IMR-90 (cell line): ENCODE measurements around the gene NFKB1. TPM values are rescaled to one million over a fixed set of nuclear protein-coding genes. Genes with fewer than 3 reads are reported as not detected.

Source experiments
- ATAC-seq: fragments of 200-7000 bp; cut with Tn5 transposase; 2 replicates; pipeline ENCODE4 v1.9.1; 2020; ENCODE audit warnings: low read depth, mild to moderate bottlenecking, moderate library complexity
- BruUV-seq: library from RNA; stranded (reverse); fragments of 400-500 nt; replicated peaks from 2 replicates; lab custom pipeline; 2021; lab: Mats Ljungman, UMichigan
- CTCF ChIA-PET: fragments of 300-600 bp; formaldehyde crosslinking; extraction: SDS; loops from one replicate; lab custom pipeline; 2021; ENCODE audit warnings: antibody characterized with exemption; lab: Yijun Ruan, JAX
- POLR2A ChIA-PET: fragments of 300-600 bp; sonication (Branson Sonifier 250); formaldehyde crosslinking; loops from one replicate; lab custom pipeline; 2022; ENCODE audit warnings: antibody characterized with exemption; ENCODE audit not compliant: unreplicated experiment; lab: Charles Lee
- DNase-seq: peaks from one replicate; pipeline ENCODE4 v3.0.0; 2013
- H2AFZ ChIP-seq: replicated peaks from 2 replicates; pipeline ENCODE3; 2013; ENCODE audit warnings: low read length, mild to moderate bottlenecking; ENCODE audit not compliant: poor library complexity
- H2AK5ac ChIP-seq: 2 replicates; pipeline ENCODE4 v1.6.1; 2013; ENCODE audit warnings: low read depth, low read length, inconsistent platforms
- H2AK9ac ChIP-seq: replicated peaks from 2 replicates; pipeline ENCODE3; 2013; ENCODE audit warnings: mild to moderate bottlenecking, low read depth, low read length, moderate library complexity; ENCODE audit not compliant: poor library complexity
- H2BK120ac ChIP-seq: 2 replicates; pipeline ENCODE4 v1.6.1; 2013; ENCODE audit warnings: low read depth, low read length, inconsistent platforms
- H2BK15ac ChIP-seq: 3 replicates; pipeline ENCODE4 v1.6.1; 2013; ENCODE audit warnings: low read depth, low read length, inconsistent platforms
- H2BK20ac ChIP-seq: 2 replicates; pipeline ENCODE4 v1.6.1; 2013; ENCODE audit warnings: low read depth, mild to moderate bottlenecking, inconsistent platforms, low read length, moderate library complexity
- H2BK5ac ChIP-seq: 2 replicates; pipeline ENCODE4 v1.6.1; 2013; ENCODE audit warnings: mild to moderate bottlenecking, low read depth, low read length, inconsistent platforms; ENCODE audit not compliant: poor library complexity, severe bottlenecking
- H3K14ac ChIP-seq: replicated peaks from 2 replicates; pipeline ENCODE4 v1.6.1; 2013; ENCODE audit warnings: low read depth, low read length, inconsistent platforms
- H3K18ac ChIP-seq: 2 replicates; pipeline ENCODE4 v1.6.1; 2013; ENCODE audit warnings: low read depth, low read length, control low read depth
- H3K23ac ChIP-seq: 2 replicates; pipeline ENCODE4 v1.6.1; 2013; ENCODE audit warnings: low read depth, low read length, inconsistent platforms
- H3K27ac ChIP-seq: 2 replicates; pipeline ENCODE4 v1.5.1; 2013; ENCODE audit warnings: mild to moderate bottlenecking, control low read depth, low read length; ENCODE audit not compliant: insufficient read depth
- H3K27me3 ChIP-seq: 2 replicates; pipeline ENCODE4 v1.6.1; 2013; ENCODE audit warnings: low read length; ENCODE audit not compliant: control insufficient read depth, insufficient read depth
- H3K36me3 ChIP-seq: 2 replicates; pipeline ENCODE4 v1.6.1; 2013; ENCODE audit warnings: low read length, mixed read lengths; ENCODE audit not compliant: control insufficient read depth, insufficient read depth
- H3K4ac ChIP-seq: 2 replicates; pipeline ENCODE4 v1.6.1; 2013; ENCODE audit warnings: low read depth, low read length, inconsistent platforms
- H3K4me1 ChIP-seq: 2 replicates; pipeline ENCODE4 v1.6.1; 2013; ENCODE audit warnings: low read length, mixed read lengths; ENCODE audit not compliant: control insufficient read depth, insufficient read depth
- H3K4me2 ChIP-seq: 2 replicates; pipeline ENCODE4 v1.6.1; 2013; ENCODE audit warnings: low read depth, mild to moderate bottlenecking, control low read depth, low read length, moderate library complexity
- H3K4me3 ChIP-seq: 2 replicates; pipeline ENCODE4 v1.5.1; 2013; ENCODE audit warnings: low read depth, mild to moderate bottlenecking, control low read depth, low read length, moderate library complexity; ENCODE audit not compliant: insufficient read depth
- H3K56ac ChIP-seq: 2 replicates; pipeline ENCODE4 v1.6.1; 2013; ENCODE audit warnings: low read length, inconsistent platforms; ENCODE audit not compliant: insufficient read depth; ENCODE audit errors: extremely low read depth
- H3K79me1 ChIP-seq, 2 experiments: 2 replicates each; pipeline ENCODE4 v1.6.1; 2013; ENCODE audit warnings: low read length in 2 of 2, inconsistent platforms in 1 of 2, low read depth in 1 of 2
- H3K9ac ChIP-seq: 2 replicates; pipeline ENCODE4 v1.6.1; 2013; ENCODE audit warnings: low read depth, low read length, control low read depth
- H3K9me1 ChIP-seq: 2 replicates; pipeline ENCODE4 v1.6.1; 2013; ENCODE audit warnings: low read length, inconsistent platforms; ENCODE audit not compliant: insufficient read depth
- H3K9me3 ChIP-seq: 2 replicates; pipeline ENCODE4 v1.6.1; 2013; ENCODE audit warnings: low read length; ENCODE audit not compliant: control insufficient read depth, insufficient read depth
- H4K20me1 ChIP-seq: 2 replicates; pipeline ENCODE4 v1.6.1; 2013; ENCODE audit warnings: low read length, inconsistent platforms; ENCODE audit not compliant: insufficient read depth
- H4K5ac ChIP-seq: 2 replicates; pipeline ENCODE4 v1.6.1; 2013; ENCODE audit warnings: mild to moderate bottlenecking, low read depth, low read length, control low read depth
- H4K8ac ChIP-seq, 2 experiments: 2 replicates each; pipeline ENCODE4 v1.6.1; 2013; ENCODE audit warnings: low read depth in 2 of 2, low read length in 2 of 2, control low read depth in 1 of 2, inconsistent platforms in 1 of 2
- H4K91ac ChIP-seq: 2 replicates; pipeline ENCODE4 v1.6.1; 2013; ENCODE audit warnings: low read depth, low read length, inconsistent platforms; ENCODE audit not compliant: insufficient read depth
- BHLHE40 ChIP-seq: fragments of 150-350 bp; IDR thresholded peaks from 2 replicates; pipeline ENCODE4 v1.6.1; 2016; ENCODE audit warnings: mild to moderate bottlenecking, low read depth, low read length
- ELK1 ChIP-seq: fragments of 150-350 bp; IDR thresholded peaks from 2 replicates; pipeline ENCODE4 v1.6.1; 2016; ENCODE audit warnings: low read depth, mild to moderate bottlenecking, low read length, moderate library complexity, borderline replicate concordance
- NFE2L2 ChIP-seq: fragments of 150-350 bp; IDR thresholded peaks from 2 replicates; pipeline ENCODE4 v1.6.1; 2016; ENCODE audit warnings: low read depth, mild to moderate bottlenecking, low read length
- RAD21 ChIP-seq: IDR thresholded peaks from 2 replicates; pipeline ENCODE4 v1.6.1; 2012; ENCODE audit warnings: low read length, improper control_type of control experiment
- RFX5 ChIP-seq: IDR thresholded peaks from 2 replicates; pipeline ENCODE4 v1.8.0; 2012; ENCODE audit warnings: low read depth, mild to moderate bottlenecking, low read length, moderate library complexity
- WGBS, 2 experiments: methylation state at CpG; one replicate each; pipeline versions ENCODE4 v1.1.5 to v1.1.7; 2013; ENCODE audit warnings: missing lambda C conversion rate in 2 of 2; ENCODE audit not compliant: insufficient read length in 1 of 2; ENCODE audit errors: extremely low coverage in 2 of 2; 5-methylcytosine and 5-hydroxymethylcytosine counted together
- dilution Hi-C: fragments of 300-500 bp; cut with HindIII; formaldehyde crosslinking; loops from one replicate; pipeline ENCODE4 v1.14.3; 2018; ENCODE audit warnings: low sequenced_read_pairs; ENCODE audit not compliant: unreplicated experiment
- in situ Hi-C: fragments of 300-500 bp; cut with MboI; formaldehyde crosslinking; loops from 3 replicates; pipeline ENCODE4 v1.14.3; 2019; ENCODE audit warnings: low sequenced_read_pairs, inconsistent platforms, mixed read lengths
- intact Hi-C: fragments of 100-400 bp; cut with micrococcal nuclease; formaldehyde crosslinking; loops from 2 replicates; pipeline ENCODE4 v1.10.0; 2022
- polyA plus RNA-seq, 3 experiments: library from polyadenylated mRNA; depleted of rRNA; stranded (reverse); fragments of >200 nt; gene quantifications; 2 replicates each; pipeline ENCODE4 v1.2.3, GENCODE V29; 2012; ENCODE audit warnings: low replicate concordance in 1 of 3
- total RNA-seq: library from RNA; depleted of rRNA; stranded (reverse); fragments of >200 nt; gene quantifications from 2 replicates; pipeline ENCODE4 v1.2.3, GENCODE V29; 2012
- TF ChIP-seq, protein P1 (sequence below): fragments of 150-350 bp; IDR thresholded peaks from 2 replicates; pipeline ENCODE4 v1.6.1; 2017; ENCODE audit warnings: mild to moderate bottlenecking, antibody characterized with exemption, low read length, low read depth

The NFKB1 gene
- total and polyA plus RNA-seq, 2 of the 4 experiments (the other 2 are of a cell fraction), result 19.8 to 24.6 TPM

GRCh38 chr4:102608190-102608589, 107.0 kb downstream of the NFKB1 start:
- Histone ChIP-seq H3K56ac (no peak overlapping the region), H4K5ac (no peak overlapping the region), H3K4ac (no peak overlapping the region), H2AK5ac (no peak overlapping the region), H2BK15ac (no peak overlapping the region), H3K27me3 (no peaks in the 10 kb centered on the region), H3K18ac (no peak overlapping the region), H2BK120ac (no peak overlapping the region), H3K14ac (no peak overlapping the region), H2BK20ac (no peak overlapping the region), H3K4me2 (no peak overlapping the region), H2BK5ac (no peak overlapping the region), H3K36me3 (peaks cover 35% of the 10 kb centered on the region), H4K20me1 (no peaks in the 10 kb centered on the region), H4K8ac (no peak overlapping the region), H3K9me1 (peaks cover 10% of the 10 kb centered on the region), H3K27ac (no peak overlapping the region), H3K9ac (no peak overlapping the region), H4K91ac (no peak overlapping the region), H2AFZ (no peak overlapping the region), H3K4me3 (no peak overlapping the region), H2AK9ac (no peak overlapping the region), H3K4me1 (no peaks in the 10 kb centered on the region; the same call in 1 of the 2 replicates), H3K9me3 (no peaks in the 10 kb centered on the region), H3K79me1 (no peaks in the 10 kb centered on the region), H3K23ac (no peak overlapping the region)
- intact Hi-C loops (no loop called here), in situ Hi-C loops (loop anchor here (10.0 kb wide), 1 partner anchor 163 kb away; no protein-coding TSS in a partner anchor), dilution Hi-C loops (loop anchor here (25.0 kb wide), 1 partner anchor 404 kb away; the partner anchor contains the start of gene SLC9B1)
- no TSS peak for BruUV-seq
- CTCF ChIA-PET, result no interaction called here
- WGBS, 2 experiments, result no CpG with 5 or more reads among the region's 1 CpG
- peak; percentile 68 for ATAC-seq
- peak; percentile 54 for DNase-seq
- POLR2A ChIA-PET, result no interaction called here
- TF ChIP-seq BHLHE40, result no peak
- TF ChIP-seq RFX5, result no peak
- TF ChIP-seq RAD21, result no peak
- TF ChIP-seq NFE2L2, result no peak
- no peak for TF ChIP-seq ELK1
- TF ChIP-seq, protein P1, sequence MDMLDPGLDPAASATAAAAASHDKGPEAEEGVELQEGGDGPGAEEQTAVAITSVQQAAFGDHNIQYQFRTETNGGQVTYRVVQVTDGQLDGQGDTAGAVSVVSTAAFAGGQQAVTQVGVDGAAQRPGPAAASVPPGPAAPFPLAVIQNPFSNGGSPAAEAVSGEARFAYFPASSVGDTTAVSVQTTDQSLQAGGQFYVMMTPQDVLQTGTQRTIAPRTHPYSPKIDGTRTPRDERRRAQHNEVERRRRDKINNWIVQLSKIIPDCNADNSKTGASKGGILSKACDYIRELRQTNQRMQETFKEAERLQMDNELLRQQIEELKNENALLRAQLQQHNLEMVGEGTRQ, result no peak
